WERI-Rb-1 (cell line): Measurements from ENCODE around the gene PTBP3.

Experiments
- DNase-seq: peaks from one replicate; pipeline ENCODE4 v3.0.0-alpha.2; 2020
- H3K27ac ChIP-seq: fragments of 250-450 bp; sonication (Bioruptor Pico); 2 replicates; pipeline ENCODE4 v1.5.1; 2020; ENCODE audit warnings: mild to moderate bottlenecking, moderate library complexity
- H3K27me3 ChIP-seq: fragments of 250-450 bp; sonication (Bioruptor Pico); 2 replicates; pipeline ENCODE4 v1.5.1; 2021; ENCODE audit warnings: mild to moderate bottlenecking, low read depth, moderate library complexity; ENCODE audit not compliant: insufficient read depth, severe bottlenecking
- H3K36me3 ChIP-seq: fragments of 250-450 bp; sonication (Bioruptor Pico); 2 replicates; pipeline ENCODE4 v1.5.1; 2020; ENCODE audit warnings: mild to moderate bottlenecking, moderate library complexity
- H3K4me3 ChIP-seq: 2 replicates; pipeline ENCODE4 v1.5.1; 2011; ENCODE audit warnings: low read depth, mild to moderate bottlenecking, control low read depth, low read length
- H3K9me3 ChIP-seq: fragments of 250-450 bp; sonication (Bioruptor Pico); 2 replicates; pipeline ENCODE4 v1.5.1; 2021; ENCODE audit warnings: mild to moderate bottlenecking, moderate library complexity; ENCODE audit not compliant: severe bottlenecking
- CTCF ChIP-seq: IDR thresholded peaks from 2 replicates; pipeline ENCODE4 v1.5.1; 2011; ENCODE audit warnings: low read depth, mild to moderate bottlenecking, control low read depth, inconsistent platforms, low read length

The PTBP3 gene

GRCh38 chr9:112239284-112239683 lies 94.1 kb downstream of the PTBP3 start:
- Histone ChIP-seq H3K36me3 (no peaks in the 10 kb centered on the region; the same call in 1 of the 2 replicates), H3K27me3 (no peaks in the 10 kb centered on the region)

GRCh38 chr9:112234779-112235178 lies 98.6 kb downstream of the PTBP3 start:
- Histone ChIP-seq H3K27me3 (no peaks in the 10 kb centered on the region), H3K36me3 (no peaks in the 10 kb centered on the region; the same call in 1 of the 2 replicates), H3K27ac (no peak overlapping the region), H3K4me3 (no peak overlapping the region), H3K9me3 (no peaks in the 10 kb centered on the region)
- no peak for TF ChIP-seq CTCF
- DNase-seq = no peak

More at GRCh38 chr9:112239284-112239683, 94.1 kb downstream of the PTBP3 start:
- Histone ChIP-seq H3K4me3 (no peak overlapping the region), H3K9me3 (no peaks in the 10 kb centered on the region), H3K27ac (no peak overlapping the region)
- TF ChIP-seq CTCF = no peak
- no peak for DNase-seq

- Histone ChIP-seq H3K36me3 (no peaks in the 10 kb centered on the region; the same call in 1 of the 2 replicates), H3K27ac (no peak overlapping the region), H3K27me3 (no peaks in the 10 kb centered on the region), H3K9me3 (no peaks in the 10 kb centered on the region), H3K4me3 (no peak overlapping the region)
- no peak for DNase-seq
- TF ChIP-seq CTCF = no peak
Measured at GRCh38 chr9:112233769-112234168, 99.7 kb downstream of the PTBP3 start.

- TF ChIP-seq CTCF = no peak
Measured at GRCh38 chr9:112232233-112232632, 101.2 kb downstream of the PTBP3 start.

GRCh38 chr9:112226091-112226490 lies 107.3 kb downstream of the PTBP3 start:
- H3K27ac ChIP-seq = no peak overlapping the region
- no peak overlapping the region for H3K4me3 ChIP-seq
- peaks cover 40% of the 10 kb centered on the region for H3K36me3 ChIP-seq
- TF ChIP-seq CTCF = no peak
- H3K27me3 ChIP-seq = no peaks in the 10 kb centered on the region
- DNase-seq = no peak
- no peaks in the 10 kb centered on the region for H3K9me3 ChIP-seq

More at GRCh38 chr9:112232233-112232632, 101.2 kb downstream of the PTBP3 start:
- Histone ChIP-seq H3K4me3 (no peak overlapping the region), H3K9me3 (no peaks in the 10 kb centered on the region), H3K27ac (no peak overlapping the region), H3K27me3 (no peaks in the 10 kb centered on the region), H3K36me3 (peaks cover 6% of the 10 kb centered on the region)
- no peak for DNase-seq

- peaks cover 40% of the 10 kb centered on the region for H3K36me3 ChIP-seq
Measured at GRCh38 chr9:112224401-112225289, 108.8 kb downstream of the PTBP3 start.

More at GRCh38 chr9:112224401-112225289, 108.8 kb downstream of the PTBP3 start:
- Histone ChIP-seq H3K4me3 (no peak overlapping the region), H3K27me3 (no peaks in the 10 kb centered on the region), H3K27ac (no peak overlapping the region), H3K9me3 (no peaks in the 10 kb centered on the region)
- DNase-seq = no peak
- no peak for TF ChIP-seq CTCF
